ENCODE measurements around the gene ISOC1. TPM values are rescaled to one million over a fixed set of nuclear protein-coding genes. Genes with fewer than 3 reads are reported as not detected.

ISOC1 gene
- total RNA-seq: 10 to 100 TPM; 25.9 to 27.4 TPM

DNA sequence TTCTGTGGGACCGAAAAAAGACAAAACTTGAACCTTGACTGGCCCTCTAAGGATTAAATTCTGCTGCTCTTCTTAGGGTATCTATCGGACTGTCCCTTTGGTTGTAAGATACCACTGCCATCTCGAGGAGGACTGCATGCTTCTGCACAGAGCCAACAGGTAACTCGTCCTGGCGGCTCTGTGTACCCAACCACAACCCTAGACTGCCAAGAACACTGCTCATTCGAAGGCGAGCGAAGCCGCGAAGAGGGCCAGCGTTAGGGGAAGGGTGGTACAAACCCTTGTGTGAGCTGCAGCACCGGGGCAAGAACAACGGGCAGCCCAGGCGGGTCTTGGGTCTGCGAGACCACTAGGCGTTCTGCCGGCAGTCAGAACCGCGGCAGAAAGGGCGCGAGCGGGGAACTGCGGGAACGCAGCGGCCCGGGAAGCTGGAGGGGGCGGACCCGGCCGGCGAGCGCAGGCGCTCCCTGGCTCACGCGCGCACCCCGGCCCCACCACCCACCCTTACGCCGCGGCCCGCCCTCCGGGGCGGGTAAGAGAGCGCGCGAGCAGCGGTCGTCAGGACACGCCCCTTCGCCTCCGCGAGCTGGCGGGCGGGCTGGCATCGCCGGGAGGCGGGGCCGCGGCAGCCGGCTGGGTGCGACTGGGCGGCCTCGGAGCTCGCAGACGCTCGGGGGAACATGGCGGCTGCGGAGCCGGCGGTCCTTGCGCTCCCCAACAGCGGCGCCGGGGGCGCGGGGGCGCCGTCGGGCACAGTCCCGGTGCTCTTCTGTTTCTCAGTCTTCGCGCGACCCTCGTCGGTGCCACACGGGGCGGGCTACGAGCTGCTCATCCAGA, at the start of gene ISOC1:
TSS of gene ISOC1 (plus strand) at position 663 of the 837 bp plus-strand sequence. CDS start at position 681, 18 bp downstream.
- H3K4me1 Mint-ChIP-seq (ENCODE audit: low read depth): peaks cover 32% of the 10 kb centered on the region
- H3K36me3 Mint-ChIP-seq (ENCODE audit: low read depth): peaks cover 1% of the 10 kb centered on the region
- H3K4me3 Mint-ChIP-seq: peak within 1 kb of the TSS; percentile 83
- peaks cover 6% of the 10 kb centered on the region for H3K27me3 Mint-ChIP-seq (ENCODE audit: low read depth)
- peak; percentile 91 for DNase-seq
- H3K9me3 Mint-ChIP-seq: no peaks in the 10 kb centered on the region
- H3K27ac Mint-ChIP-seq: peak within 1 kb of the TSS; percentile 37
- intact Hi-C loops (cut with micrococcal nuclease): loop anchor here (1.0 to 10.0 kb wide), 8 partner anchors 32 to 1983 kb away; partner anchors contain the start of gene SLC12A2
- CTCF ChIA-PET: interaction anchor here (0.9 to 4.2 kb wide), 4 partner anchors 23 to 674 kb away, joined by 3 to 24 read pairs (median 4); no protein-coding TSS in a partner anchor

DNA sequence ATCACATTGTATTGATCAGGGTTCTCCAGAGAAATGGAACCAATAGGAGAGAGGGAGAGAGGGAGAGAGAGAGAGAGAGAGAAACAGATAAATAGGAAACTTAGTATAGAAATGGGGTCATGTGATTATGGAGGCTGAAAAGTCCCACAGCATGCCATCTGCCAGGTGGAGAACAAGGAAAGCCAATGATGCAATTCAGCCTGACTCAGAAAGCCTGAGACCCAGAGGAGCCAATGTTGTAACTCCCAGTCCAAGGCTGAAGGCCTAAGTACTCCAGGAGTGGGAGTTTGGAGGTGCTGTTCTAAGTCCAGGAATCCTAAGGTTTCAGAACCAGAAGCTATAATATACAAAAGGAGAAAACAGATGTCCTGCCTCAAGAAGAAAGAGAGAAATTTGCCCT, 48.4 kb upstream of the ISOC1 start:
- no peaks in the 10 kb centered on the region for H3K36me3 Mint-ChIP-seq (ENCODE audit: low read depth)
- H3K4me1 Mint-ChIP-seq (ENCODE audit: low read depth): no peaks in the 10 kb centered on the region
- H3K9me3 Mint-ChIP-seq: peaks cover 19% of the 10 kb centered on the region
- DNase-seq: no peak
- intact Hi-C loops (cut with micrococcal nuclease): no loop called here
- CTCF ChIA-PET: no interaction called here
- H3K27me3 Mint-ChIP-seq (ENCODE audit: low read depth): peaks cover 6% of the 10 kb centered on the region
- no peak overlapping the region for H3K4me3 Mint-ChIP-seq
- no peak overlapping the region for H3K27ac Mint-ChIP-seq

DNA sequence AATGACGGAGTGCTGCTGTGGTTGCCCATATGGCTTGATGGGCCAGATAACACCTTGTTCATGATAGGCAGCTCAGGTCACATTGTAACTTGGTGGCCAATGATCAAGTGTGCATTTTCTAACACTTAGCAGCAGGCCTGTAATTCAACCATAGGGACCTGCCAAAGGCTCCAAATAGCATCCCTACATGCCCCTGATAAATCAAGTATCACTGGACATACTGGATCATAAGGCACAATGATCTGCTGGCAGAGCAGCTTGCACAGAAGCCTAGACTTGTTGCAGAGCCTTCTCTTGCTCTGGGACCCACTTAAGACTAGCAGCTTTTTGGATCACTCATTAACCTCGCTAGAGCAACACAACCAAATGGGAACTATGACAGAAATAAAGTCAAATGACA, 46.0 kb upstream of the ISOC1 start:
- no peaks in the 10 kb centered on the region for H3K4me1 Mint-ChIP-seq (ENCODE audit: low read depth)
- CTCF ChIA-PET: no interaction called here
- no peak overlapping the region for H3K4me3 Mint-ChIP-seq
- no peak for DNase-seq
- intact Hi-C loops (cut with micrococcal nuclease): no loop called here
- H3K27me3 Mint-ChIP-seq (ENCODE audit: low read depth): peaks cover 2% of the 10 kb centered on the region
- H3K36me3 Mint-ChIP-seq (ENCODE audit: low read depth): no peaks in the 10 kb centered on the region
- H3K27ac Mint-ChIP-seq: no peak overlapping the region
- H3K9me3 Mint-ChIP-seq: peaks cover 13% of the 10 kb centered on the region

GRCh38 chr5:129049126-129049799, 45.3 kb upstream of the ISOC1 start:
- intact Hi-C loops (cut with micrococcal nuclease): no loop called here
- Mint-ChIP-seq H3K27me3 (ENCODE audit: low read depth) (peaks cover 2% of the 10 kb centered on the region), H3K4me1 (ENCODE audit: low read depth) (no peaks in the 10 kb centered on the region), H3K27ac (no peak overlapping the region), H3K4me3 (no peak overlapping the region), H3K9me3 (peaks cover 8% of the 10 kb centered on the region), H3K36me3 (ENCODE audit: low read depth) (no peaks in the 10 kb centered on the region)
- CTCF ChIA-PET: no interaction called here
- DNase-seq: no peak

- intact Hi-C loops (cut with micrococcal nuclease): loop anchor here (5.0 kb wide), 1 partner anchor 144 kb away; no protein-coding TSS in a partner anchor
- no peak overlapping the region for H3K4me3 Mint-ChIP-seq
- H3K4me1 Mint-ChIP-seq (ENCODE audit: low read depth): no peaks in the 10 kb centered on the region
- no peak overlapping the region for H3K27ac Mint-ChIP-seq
- H3K27me3 Mint-ChIP-seq (ENCODE audit: low read depth): peaks cover 16% of the 10 kb centered on the region
- H3K36me3 Mint-ChIP-seq (ENCODE audit: low read depth): no peaks in the 10 kb centered on the region
- no peaks in the 10 kb centered on the region for H3K9me3 Mint-ChIP-seq
- no peak for DNase-seq
- CTCF ChIA-PET: no interaction called here
Measured at GRCh38 chr5:129051283-129051682, 43.3 kb upstream of the ISOC1 start.

DNA sequence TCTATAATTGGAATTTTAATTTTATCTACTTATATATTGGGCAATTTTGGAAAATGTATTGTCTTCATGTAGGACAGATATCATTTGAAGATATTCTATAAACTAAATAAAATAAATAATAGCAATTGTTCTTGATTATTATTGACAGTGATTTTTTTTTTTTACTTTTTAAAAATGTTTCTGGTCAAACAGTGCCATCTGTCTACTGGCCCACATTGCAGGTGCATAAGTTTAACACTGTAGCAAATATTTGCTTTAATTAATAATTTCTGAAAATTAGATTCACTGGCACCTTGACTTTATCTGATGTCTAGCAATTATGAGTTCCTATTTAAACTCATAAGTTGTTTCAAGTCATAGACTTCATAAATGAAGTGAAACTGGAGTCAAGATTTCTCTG, 41.1 kb upstream of the ISOC1 start:
- Mint-ChIP-seq H3K36me3 (ENCODE audit: low read depth) (no peaks in the 10 kb centered on the region), H3K4me1 (ENCODE audit: low read depth) (no peaks in the 10 kb centered on the region), H3K4me3 (no peak overlapping the region), H3K27me3 (ENCODE audit: low read depth) (peaks cover 20% of the 10 kb centered on the region), H3K27ac (no peak overlapping the region), H3K9me3 (no peaks in the 10 kb centered on the region)
- intact Hi-C loops (cut with micrococcal nuclease): loop anchor here (5.0 kb wide), 1 partner anchor 146 kb away; no protein-coding TSS in a partner anchor
- CTCF ChIA-PET: interaction anchor here (0.6 to 0.7 kb wide), 3 partner anchors 18 to 543 kb away, joined by 3 to 6 read pairs (median 3); no protein-coding TSS in a partner anchor
- DNase-seq: no peak

GRCh38 chr5:129057329-129057728, 37.2 kb upstream of the ISOC1 start:
- H3K4me3 Mint-ChIP-seq: no peak overlapping the region
- H3K4me1 Mint-ChIP-seq (ENCODE audit: low read depth): no peaks in the 10 kb centered on the region
- CTCF ChIA-PET: no interaction called here
- no peaks in the 10 kb centered on the region for H3K9me3 Mint-ChIP-seq
- peaks cover 24% of the 10 kb centered on the region for H3K27me3 Mint-ChIP-seq (ENCODE audit: low read depth)
- no peak for DNase-seq
- no peaks in the 10 kb centered on the region for H3K36me3 Mint-ChIP-seq (ENCODE audit: low read depth)
- H3K27ac Mint-ChIP-seq: no peak overlapping the region
- intact Hi-C loops (cut with micrococcal nuclease): no loop called here

DNA sequence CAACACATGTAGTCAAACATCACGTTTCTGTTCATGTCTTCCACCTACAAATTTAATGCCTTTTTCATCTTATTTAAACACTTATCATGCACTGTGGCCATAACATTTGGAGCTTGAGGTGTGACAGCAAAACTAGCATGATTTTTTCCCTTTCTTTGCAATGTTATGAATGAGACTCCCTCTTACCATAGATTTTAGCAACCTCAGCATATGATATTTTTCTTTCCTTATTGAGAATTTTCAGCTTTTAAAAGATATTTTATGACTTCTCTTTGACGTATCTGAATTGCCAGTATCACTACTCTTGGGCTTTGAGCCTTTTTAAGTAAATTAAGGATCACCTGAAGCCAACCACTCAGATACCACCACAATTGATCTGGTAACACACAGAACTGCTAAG, 32.7 kb upstream of the ISOC1 start:
- CTCF ChIA-PET: no interaction called here
- no peak for DNase-seq
- H3K4me3 Mint-ChIP-seq: no peak overlapping the region
- no peaks in the 10 kb centered on the region for H3K4me1 Mint-ChIP-seq (ENCODE audit: low read depth)
- peaks cover 10% of the 10 kb centered on the region for H3K27me3 Mint-ChIP-seq (ENCODE audit: low read depth)
- no peaks in the 10 kb centered on the region for H3K36me3 Mint-ChIP-seq (ENCODE audit: low read depth)
- intact Hi-C loops (cut with micrococcal nuclease): no loop called here
- H3K9me3 Mint-ChIP-seq: no peaks in the 10 kb centered on the region
- no peak overlapping the region for H3K27ac Mint-ChIP-seq

DNA sequence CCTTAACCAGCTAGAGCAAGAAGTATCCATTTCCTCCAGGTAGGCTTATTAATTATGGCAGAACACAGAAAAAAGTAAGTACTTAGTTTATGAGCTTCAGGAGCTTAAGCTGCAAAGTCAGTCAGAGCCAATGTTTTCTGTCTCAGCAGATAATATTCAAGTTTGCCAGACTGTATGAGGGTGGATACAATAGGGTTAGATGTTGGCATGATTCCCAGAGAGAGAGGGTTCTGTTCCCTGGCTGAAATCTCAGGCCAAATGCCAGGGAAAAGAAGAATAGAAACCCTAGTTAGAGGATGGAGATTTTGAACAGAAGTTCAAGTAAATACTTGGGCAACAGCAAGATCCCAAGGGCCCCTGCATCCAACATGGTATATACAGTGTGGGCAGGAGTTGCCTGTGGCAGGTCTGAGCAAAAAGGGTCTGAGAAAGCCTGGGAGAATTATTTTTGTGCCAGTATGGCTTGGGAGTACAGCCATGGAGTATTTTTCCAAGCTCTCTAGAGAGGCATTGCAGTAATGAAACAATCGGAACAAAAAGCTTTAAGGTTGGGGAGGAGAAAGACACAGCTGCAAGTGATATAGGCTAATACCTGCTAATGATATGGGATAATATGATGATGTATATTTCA, 31.0 kb upstream of the ISOC1 start:
- CTCF ChIA-PET: no interaction called here
- Mint-ChIP-seq H3K27me3 (ENCODE audit: low read depth) (peaks cover 6% of the 10 kb centered on the region), H3K4me1 (ENCODE audit: low read depth) (no peaks in the 10 kb centered on the region), H3K4me3 (no peak overlapping the region), H3K36me3 (ENCODE audit: low read depth) (no peaks in the 10 kb centered on the region), H3K9me3 (no peaks in the 10 kb centered on the region), H3K27ac (no peak overlapping the region)
- intact Hi-C loops (cut with micrococcal nuclease): no loop called here
- DNase-seq: no peak

DNA sequence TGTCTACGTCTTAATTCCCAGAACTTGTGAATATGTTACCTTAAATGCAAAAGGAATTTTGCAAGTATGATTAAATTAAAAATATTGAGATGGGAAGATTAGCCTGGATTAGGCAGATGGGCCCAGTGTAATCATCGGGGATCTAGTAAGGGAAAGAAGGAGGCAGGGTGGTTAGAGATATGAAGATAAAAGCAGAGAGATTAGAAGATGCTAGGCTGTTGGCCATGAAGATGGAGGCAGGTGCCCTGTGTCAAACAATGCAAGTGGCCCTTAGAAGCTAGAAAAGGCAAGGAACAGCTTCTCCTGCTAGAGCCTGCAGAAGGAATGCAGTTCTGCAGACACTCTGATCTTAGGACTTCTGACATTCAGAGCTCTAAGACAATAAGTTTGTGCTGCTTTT, 28.8 kb upstream of the ISOC1 start:
- CTCF ChIA-PET: no interaction called here
- intact Hi-C loops (cut with micrococcal nuclease): no loop called here
- no peaks in the 10 kb centered on the region for H3K4me1 Mint-ChIP-seq (ENCODE audit: low read depth)

GRCh38 chr5:129067745-129068144, 26.8 kb upstream of the ISOC1 start:
- CTCF ChIA-PET: no interaction called here
- intact Hi-C loops (cut with micrococcal nuclease): no loop called here
- no peak overlapping the region for H3K27ac Mint-ChIP-seq
- H3K36me3 Mint-ChIP-seq (ENCODE audit: low read depth): no peaks in the 10 kb centered on the region
- no peaks in the 10 kb centered on the region for H3K4me1 Mint-ChIP-seq (ENCODE audit: low read depth)
- no peaks in the 10 kb centered on the region for H3K9me3 Mint-ChIP-seq
- H3K4me3 Mint-ChIP-seq: no peak overlapping the region
- no peaks in the 10 kb centered on the region for H3K27me3 Mint-ChIP-seq (ENCODE audit: low read depth)
- no peak for DNase-seq

More for the DNA sequence above, 28.8 kb upstream of the ISOC1 start:
- no peak for DNase-seq
- H3K9me3 Mint-ChIP-seq: no peaks in the 10 kb centered on the region
- no peak overlapping the region for H3K27ac Mint-ChIP-seq
- H3K4me3 Mint-ChIP-seq: no peak overlapping the region
- no peaks in the 10 kb centered on the region for H3K36me3 Mint-ChIP-seq (ENCODE audit: low read depth)
- H3K27me3 Mint-ChIP-seq (ENCODE audit: low read depth): no peaks in the 10 kb centered on the region

DNA sequence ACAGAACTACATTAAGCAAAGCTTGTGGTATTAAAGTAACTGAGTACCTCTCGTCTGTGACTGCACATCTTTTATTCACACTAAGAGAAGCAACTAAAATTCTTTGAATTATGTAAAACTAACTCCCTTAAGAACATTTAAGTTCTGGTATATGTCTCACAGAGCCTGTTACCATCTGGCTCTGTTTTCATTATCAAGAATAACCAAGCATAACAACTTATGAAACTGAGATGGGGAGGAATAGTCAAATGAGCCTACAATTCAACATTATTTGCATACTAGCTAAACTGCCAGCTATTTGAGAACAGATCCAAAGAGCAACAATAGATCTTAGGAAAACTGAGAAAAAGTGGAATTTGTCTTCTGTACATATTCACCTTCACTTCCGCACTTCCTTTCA, 25.3 kb upstream of the ISOC1 start:
- no peak overlapping the region for H3K4me3 Mint-ChIP-seq
- no peaks in the 10 kb centered on the region for H3K27me3 Mint-ChIP-seq (ENCODE audit: low read depth)
- DNase-seq: no peak
- no peaks in the 10 kb centered on the region for H3K36me3 Mint-ChIP-seq (ENCODE audit: low read depth)
- intact Hi-C loops (cut with micrococcal nuclease): no loop called here
- H3K27ac Mint-ChIP-seq: no peak overlapping the region
- CTCF ChIA-PET: no interaction called here
- H3K9me3 Mint-ChIP-seq: no peaks in the 10 kb centered on the region
- H3K4me1 Mint-ChIP-seq (ENCODE audit: low read depth): no peaks in the 10 kb centered on the region
